HG03469 (cell line): ENCODE measurements around the gene SALL3.
"Not testable (repeated sequence)": the region's sequence is repeated elsewhere in the genome, so short reads cannot be mapped to it uniquely, and the experiment has no call there.

ENCODE experiments used
- ATAC-seq: cut with Tn5 transposase; IDR thresholded peaks from one replicate; pipeline ENCODE4 v1.9.1; 2021; ENCODE audit warnings: mild to moderate bottlenecking, moderate library complexity, moderate number of reproducible peaks; ENCODE audit not compliant: unreplicated experiment

SALL3 gene

GRCh38 chr18:78979730-78980278, at the start of gene SALL3:
Gene SALL3 (plus strand): TSS chr18:78979818. CDS start chr18:78980275, 457 bp downstream.
- no peak for ATAC-seq

DNA sequence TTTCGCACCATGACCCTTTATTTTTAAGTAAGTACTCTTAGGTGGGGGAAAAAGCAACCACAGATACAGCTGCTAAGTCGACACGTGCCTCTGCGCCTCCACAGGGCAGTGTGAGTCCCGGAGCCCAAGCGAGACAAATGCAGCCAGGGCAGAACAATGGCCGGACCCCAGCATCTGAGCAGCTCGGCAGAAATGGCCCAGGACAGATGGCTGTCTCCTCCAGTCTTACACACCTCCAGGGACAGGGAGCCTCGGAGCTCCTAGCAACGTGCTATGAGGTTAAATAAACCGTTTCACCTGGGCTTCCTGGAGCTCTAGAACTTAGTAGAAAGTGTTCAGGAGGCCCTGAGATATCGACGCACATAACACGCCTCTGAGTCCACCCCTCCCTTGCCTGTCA, 47.3 kb upstream of the SALL3 start:
- no peak for ATAC-seq

DNA sequence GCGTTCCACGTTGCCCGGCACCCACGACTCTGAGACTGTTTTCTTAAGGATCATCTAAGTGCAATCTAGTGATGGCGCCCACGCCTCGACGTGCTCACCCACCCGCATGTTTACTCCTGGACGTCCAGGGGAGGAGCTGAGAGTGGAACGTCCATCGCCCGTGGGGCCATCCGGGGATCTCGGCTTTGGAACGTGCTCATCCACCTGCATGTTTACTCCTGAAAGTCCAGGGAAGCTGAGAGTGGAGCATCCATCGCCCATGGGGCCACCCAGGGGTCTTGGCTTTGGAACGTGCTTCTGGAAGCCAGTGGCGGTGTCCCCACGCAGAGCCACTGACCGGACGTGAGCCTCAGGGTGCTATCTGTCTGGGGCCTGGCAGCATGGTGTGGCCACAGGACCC, 45.6 kb upstream of the SALL3 start:
- ATAC-seq = no peak

GRCh38 chr18:78934551-78935225, 44.9 kb upstream of the SALL3 start:
- no peak for ATAC-seq

- ATAC-seq = no peak
Measured at GRCh38 chr18:78935406-78935805, 44.2 kb upstream of the SALL3 start.

DNA sequence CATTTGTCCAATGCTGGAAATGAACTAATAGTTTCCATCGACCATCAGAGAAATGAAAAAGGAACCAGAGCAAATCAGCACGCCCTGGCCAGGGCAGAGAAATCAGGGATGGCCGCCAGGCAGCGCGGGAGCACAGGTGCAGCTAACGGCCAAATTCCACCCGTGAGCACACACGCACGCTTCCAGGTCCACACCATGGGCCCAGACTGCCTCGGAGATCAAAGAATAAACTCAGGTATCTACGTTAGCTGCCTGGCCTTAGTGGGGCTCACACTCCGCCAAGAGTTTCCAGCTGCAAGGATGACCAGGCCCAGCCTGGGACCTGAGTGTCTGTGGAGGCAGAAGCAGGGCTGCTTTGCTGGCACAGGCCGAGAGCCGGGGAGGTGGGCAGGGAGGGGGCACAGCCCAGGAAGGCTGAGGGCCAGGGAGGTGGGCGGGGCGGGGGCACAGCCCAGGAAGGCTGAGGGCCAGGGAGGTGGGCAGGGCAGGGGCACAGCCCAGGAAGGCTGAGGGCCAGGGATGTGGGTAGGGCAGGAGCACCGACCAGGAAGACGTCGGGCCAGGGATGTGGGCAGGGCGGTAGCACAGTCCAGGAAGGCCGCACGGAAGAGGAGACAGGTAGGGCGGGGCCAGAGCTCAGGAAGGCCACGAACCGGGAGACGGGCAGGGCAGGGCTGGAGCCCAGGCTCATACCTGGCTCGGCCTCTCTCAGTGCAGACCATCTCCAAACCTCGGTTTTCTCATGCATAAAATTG, 43.2 kb upstream of the SALL3 start:
- ATAC-seq = no peak

GRCh38 chr18:78937166-78937565, 42.5 kb upstream of the SALL3 start:
- no peak for ATAC-seq

- ATAC-seq = no peak
Measured at GRCh38 chr18:78939105-78939504, 40.5 kb upstream of the SALL3 start.

GRCh38 chr18:78939734-78940494, 39.7 kb upstream of the SALL3 start:
- ATAC-seq = no peak

GRCh38 chr18:78942236-78942635, 37.4 kb upstream of the SALL3 start:
- not testable (repeated sequence) for ATAC-seq

GRCh38 chr18:78945628-78946027, 34.0 kb upstream of the SALL3 start:
- ATAC-seq = no peak

DNA sequence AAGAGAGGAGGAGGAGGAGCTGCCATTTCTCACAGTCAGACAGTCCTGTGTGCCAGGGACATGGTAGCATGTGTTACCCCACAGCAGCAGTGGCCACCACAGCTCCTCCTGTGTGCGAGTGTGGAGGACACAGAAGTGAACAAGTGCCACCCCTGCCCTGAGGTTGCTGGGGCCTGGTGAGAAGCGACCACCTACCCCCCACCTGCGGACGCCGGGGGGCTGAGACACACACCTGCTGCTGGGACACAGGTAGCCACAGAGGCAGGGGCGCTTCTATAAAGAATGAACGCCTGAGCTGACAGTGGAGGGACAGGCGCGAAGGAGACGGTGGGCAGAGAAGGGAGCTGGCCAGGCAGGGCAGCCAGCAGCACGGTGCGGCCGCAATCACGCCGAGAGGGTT, 32.3 kb upstream of the SALL3 start:
- no peak for ATAC-seq

- no peak for ATAC-seq
Measured at GRCh38 chr18:78948221-78948620, 31.4 kb upstream of the SALL3 start.

- ATAC-seq = no peak
Measured at GRCh38 chr18:78948707-78949106, 30.9 kb upstream of the SALL3 start.

GRCh38 chr18:78949216-78949615, 30.4 kb upstream of the SALL3 start:
- ATAC-seq = no peak

GRCh38 chr18:78950386-78950785, 29.2 kb upstream of the SALL3 start:
- no peak for ATAC-seq

DNA sequence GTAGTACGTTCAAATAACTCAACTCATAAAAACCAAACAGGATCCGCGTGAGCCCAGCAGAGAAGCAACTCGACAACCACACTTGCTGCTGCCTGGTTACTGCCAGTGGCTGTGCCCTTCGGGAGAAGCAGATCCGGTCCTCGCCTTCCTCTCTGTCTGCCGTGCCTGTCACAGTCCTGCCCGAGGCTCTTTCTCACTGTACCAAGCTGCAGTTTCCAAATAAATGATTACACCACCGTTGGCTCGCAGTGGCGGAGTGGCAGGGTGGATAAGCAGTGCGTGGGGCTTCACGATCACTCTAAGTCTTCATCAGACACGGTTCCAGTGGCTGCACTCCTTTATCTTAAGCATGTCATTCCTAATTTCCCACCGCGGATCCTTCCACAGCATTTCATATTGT, 26.1 kb upstream of the SALL3 start:
- ATAC-seq = no peak

- ATAC-seq = no peak
Measured at GRCh38 chr18:78955051-78955450, 24.6 kb upstream of the SALL3 start.

DNA sequence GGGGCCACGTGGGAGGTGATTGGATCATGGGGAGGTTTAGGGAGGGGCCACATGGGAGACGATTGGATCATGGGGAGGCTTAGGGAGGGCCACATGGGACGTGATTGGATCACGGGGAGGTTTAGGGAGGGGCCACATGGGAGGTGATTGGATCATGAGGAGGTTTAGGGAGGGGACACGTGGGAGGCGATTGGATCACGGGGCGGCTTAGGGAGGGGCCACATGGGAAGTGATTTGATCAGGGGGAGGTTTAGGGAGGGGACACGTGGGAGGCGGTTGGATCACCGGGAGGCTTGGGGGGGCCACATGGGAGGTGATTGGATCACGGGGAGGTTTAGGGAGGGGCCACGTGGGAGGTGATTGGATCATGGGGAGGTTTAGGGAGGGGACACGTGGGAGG, 22.5 kb upstream of the SALL3 start:
- no peak for ATAC-seq

DNA sequence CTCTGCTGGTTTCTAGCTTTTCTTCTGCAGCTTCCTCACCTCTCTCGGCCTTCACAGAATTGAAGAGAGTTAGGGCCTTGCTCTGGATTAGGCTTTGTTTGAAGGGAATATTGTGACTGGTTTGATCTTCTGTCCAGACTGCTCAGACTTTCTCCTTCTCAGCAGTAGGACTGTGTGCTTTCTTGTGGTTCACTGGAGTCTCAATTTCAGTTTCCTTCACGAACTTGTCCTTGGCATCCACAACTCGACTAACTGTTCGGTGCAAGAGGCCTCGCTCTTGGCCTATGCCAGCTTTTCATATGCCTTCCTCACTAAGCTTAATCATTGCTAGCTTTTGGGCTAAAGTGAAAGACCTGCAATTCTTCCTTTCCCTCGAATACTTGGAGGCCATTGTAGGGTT, 18.9 kb upstream of the SALL3 start:
- ATAC-seq = no peak

DNA sequence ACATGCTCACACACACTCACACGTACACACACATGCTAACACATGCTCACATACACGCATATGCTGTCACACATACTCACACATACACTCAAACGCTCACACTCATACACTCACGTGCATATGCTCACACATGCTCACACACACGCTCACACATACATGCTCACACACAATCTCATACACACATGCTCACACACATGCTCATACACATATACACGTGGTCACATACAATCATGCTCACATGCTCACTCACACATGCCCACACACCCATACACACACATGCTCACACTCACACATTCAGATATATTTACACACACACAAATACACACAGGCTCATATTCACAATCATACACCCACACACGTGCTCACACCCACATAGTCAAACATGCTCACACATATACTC, 17.5 kb upstream of the SALL3 start:
- ATAC-seq = no peak
